K562 (cell line): Measurements from ENCODE around the gene ZNF629. TPM values are rescaled to one million over a fixed set of nuclear protein-coding genes. Genes with fewer than 3 reads are reported as not detected.

Experiments
- FOXM1 ChIP-seq, 2 experiments: fragments of 450-650 bp in 1 of 2; sonication (generic) in 1 of 2; formaldehyde crosslinking in 1 of 2; IDR thresholded peaks; 2 replicates each; pipeline versions ENCODE4 v1.6.1 to v1.9.0; 2017 to 2022; ENCODE audit warnings: low read depth in 2 of 2, mild to moderate bottlenecking in 2 of 2, missing genetic modification reagents in 1 of 2, moderate library complexity in 1 of 2
- HMGN3 ChIP-seq: IDR thresholded peaks from 2 replicates; pipeline ENCODE4 v1.6.1; 2011; ENCODE audit warnings: borderline replicate concordance, low read depth, mild to moderate bottlenecking, mixed read lengths, low read length; ENCODE audit not compliant: insufficient read length; ENCODE audit errors: extremely low read depth
- HNRNPK ChIP-seq: fragments of 200-400 bp; formaldehyde crosslinking; IDR thresholded peaks from one replicate; pipeline ENCODE4 v1.6.1; 2018; ENCODE audit warnings: mild to moderate bottlenecking, low read depth, low read length; ENCODE audit not compliant: poor library complexity, severe bottlenecking
- KAT8 ChIP-seq: fragments of 450-650 bp; IDR thresholded peaks from 2 replicates; pipeline ENCODE4 v1.6.1; 2016; ENCODE audit warnings: low read depth, mild to moderate bottlenecking
- KLF6 ChIP-seq: fragments of 250-450 bp; sonication (Bioruptor Pico); IDR thresholded peaks from 2 replicates; pipeline ENCODE4 v1.4.0; 2020; ENCODE audit warnings: mild to moderate bottlenecking, moderate library complexity, borderline replicate concordance
- NFE2 ChIP-seq: IDR thresholded peaks from 2 replicates; pipeline ENCODE4 v1.6.1; 2014; ENCODE audit warnings: antibody characterized with exemption, low read depth
- NFRKB ChIP-seq: fragments of 450-650 bp; IDR thresholded peaks from 2 replicates; pipeline ENCODE4 v1.6.1; 2016; ENCODE audit warnings: low read depth
- NRF1 ChIP-seq, 2 experiments: fragments of 450-650 bp; IDR thresholded peaks in 1 of 2; conservative IDR thresholded peaks in 1 of 2; 2 replicates each; pipeline ENCODE4 v1.6.1; 2014; ENCODE audit warnings: mild to moderate bottlenecking in 2 of 2
- NUFIP1 ChIP-seq: fragments of 450-650 bp; IDR thresholded peaks from 2 replicates; pipeline ENCODE4 v1.6.1; 2018; ENCODE audit not compliant: partially characterized antibody
- PHF20 ChIP-seq: fragments of 450-650 bp; IDR thresholded peaks from 2 replicates; pipeline ENCODE4 v1.6.1; 2018; ENCODE audit not compliant: partially characterized antibody
- POLR2A ChIP-seq: fragments of 450-650 bp; conservative IDR thresholded peaks from 2 replicates; pipeline ENCODE4 v1.6.1; 2016
- PRPF4 ChIP-seq: fragments of 200-400 bp; formaldehyde crosslinking; IDR thresholded peaks from one replicate; pipeline ENCODE4 v1.6.1; 2017; ENCODE audit warnings: low read length, low read depth, mild to moderate bottlenecking; ENCODE audit not compliant: insufficient read depth, poor library complexity, severe bottlenecking
- RBFOX2 ChIP-seq: fragments of 200-400 bp; formaldehyde crosslinking; IDR thresholded peaks from 2 replicates; pipeline ENCODE4 v1.6.1; 2017; ENCODE audit warnings: low read depth, mild to moderate bottlenecking, low read length, moderate library complexity
- U2AF1 ChIP-seq: fragments of 200-400 bp; formaldehyde crosslinking; optimal IDR thresholded peaks from 2 replicates; pipeline ENCODE3; 2017; ENCODE audit warnings: mild to moderate bottlenecking, low read depth, low read length, moderate library complexity
- XRCC4 ChIP-seq: IDR thresholded peaks from one replicate; pipeline ENCODE4 v1.6.1; 2011; ENCODE audit not compliant: insufficient read depth, insufficient read length; ENCODE audit errors: extremely low read depth
- XRCC5 ChIP-seq: fragments of 200-400 bp; formaldehyde crosslinking; IDR thresholded peaks from 2 replicates; pipeline ENCODE4 v1.6.1; 2017; ENCODE audit warnings: low read depth, mild to moderate bottlenecking, low read length
- ZNF134 ChIP-seq: fragments of 250-450 bp; sonication (Bioruptor Pico); conservative IDR thresholded peaks from 2 replicates; pipeline ENCODE4 v1.4.0; 2020
- ZNF263 ChIP-seq: sonication (generic); formaldehyde crosslinking; IDR thresholded peaks from 2 replicates; pipeline ENCODE4 v1.8.0; 2022; ENCODE audit warnings: mild to moderate bottlenecking, missing genetic modification reagents, borderline replicate concordance
- polyA plus RNA-seq, 8 experiments: library from polyadenylated mRNA; depleted of rRNA in 4 of 8; stranded (reverse) in 5 of 8; unstranded in 3 of 8; fragments of >200 nt; fragmentation: Nextera tagmentation in 2 of 8; fragmentation: Illumina TruSeq in 1 of 8; extraction: Ambion mirVana in 2 of 8; extraction: Trizol in 1 of 8; gene quantifications; 2 replicates each; pipeline versions ENCODE4 v1.2.1 to v1.2.3, GENCODE V29; 2011 to 2014; ENCODE audit warnings: inconsistent platforms in 1 of 8, missing spikeins in 1 of 8
- total RNA-seq, 7 experiments: library from RNA; depleted of rRNA in 6 of 7; stranded (reverse); fragments of >200 nt in 6 of 7; fragmentation: Illumina TruSeq in 2 of 7; extraction: Trizol in 2 of 7; gene quantifications; 2 replicates each; pipeline versions ENCODE4 v1.2.1 to v1.2.3, GENCODE V29; 2011 to 2021; ENCODE audit warnings: low replicate concordance in 1 of 7
- TF ChIP-seq, protein P1 (sequence below): IDR thresholded peaks from 2 replicates; pipeline ENCODE4 v1.6.1; 2011; ENCODE audit warnings: borderline replicate concordance, low read depth, mild to moderate bottlenecking, moderate library complexity, low read length; ENCODE audit not compliant: insufficient read depth, poor library complexity, severe bottlenecking
- TF ChIP-seq, protein P2 (sequence below): fragments of 250-450 bp; sonication (Bioruptor Pico); IDR thresholded peaks from 2 replicates; pipeline ENCODE4 v1.8.0; 2021; ENCODE audit warnings: moderate library complexity, mild to moderate bottlenecking, inconsistent platforms
- TF ChIP-seq, protein P3 (sequence below), 2 experiments: fragments of 450-650 bp; conservative IDR thresholded peaks; 2 replicates each; pipeline ENCODE4 v1.6.1; 2017; ENCODE audit warnings: mild to moderate bottlenecking in 2 of 2, moderate library complexity in 2 of 2

ZNF629 gene
- total and polyA plus RNA-seq, 9 of the 15 experiments (the other 6 are each of a cell fraction or from before 2014, with no cell fraction given): 0.44 to 18.8 (median 7.4) TPM

DNA sequence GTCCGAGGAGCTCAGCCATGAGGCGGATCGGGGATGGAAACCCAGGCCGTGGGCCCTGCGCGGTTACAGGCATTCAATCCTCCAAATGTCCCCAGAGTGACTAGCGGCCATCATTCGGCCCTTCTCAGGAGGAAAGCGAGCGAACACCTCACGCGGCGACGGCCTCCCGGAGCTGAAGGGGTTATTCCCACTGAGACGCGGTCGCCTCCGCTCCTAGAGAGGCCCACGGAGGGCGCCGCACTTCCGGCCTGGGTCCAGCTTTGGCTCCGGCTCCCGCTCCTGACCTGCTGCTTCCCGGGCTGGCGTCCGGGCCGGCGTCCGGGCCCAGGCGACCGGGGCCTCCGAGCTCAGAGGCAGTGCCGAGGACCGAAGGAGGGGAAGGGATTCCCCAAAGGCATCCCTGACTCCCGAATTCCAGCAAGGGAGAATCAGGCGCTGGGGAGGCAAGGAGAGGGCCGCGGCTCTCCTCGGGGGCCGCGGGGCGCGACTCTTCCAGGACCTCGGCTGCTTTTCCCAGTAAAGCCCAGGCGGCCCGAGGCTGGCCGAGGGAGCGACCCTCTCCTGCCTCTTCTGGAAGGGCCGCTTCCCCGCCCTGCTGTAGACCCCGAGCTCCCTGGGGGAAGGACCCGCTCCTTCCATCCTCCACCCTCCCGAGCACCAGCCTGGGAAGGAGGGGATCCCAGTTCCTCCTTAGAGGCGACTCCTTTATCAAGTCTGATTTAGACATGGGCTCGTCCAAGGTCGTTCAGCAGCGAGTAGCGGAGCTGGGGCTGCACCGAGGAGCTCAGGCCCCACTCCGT lies 18.6 kb upstream of the ZNF629 start (continued):
- TF ChIP-seq RBFOX2 (peak; percentile 97), PRPF4 (no peak), FOXM1 (IDR thresholded peaks at IDR 0.05; ENCODE audit: low read depth) (peak; percentile 78), FOXM1 (CRISPR knock-in tag; IDR thresholded peaks at IDR 0.05; ENCODE audit: low read depth) (peak; percentile 78; the same call in 1 of the 2 replicates), KLF6 (CRISPR knock-in tag) (no peak), XRCC4 (no peak), ZNF263 (CRISPR knock-in tag) (peak; percentile 33; the same call in 1 of the 2 replicates), PHF20 (peak; percentile 86), HNRNPK (no peak), NFRKB (peak; percentile 87), NRF1 (conservative IDR thresholded peaks at IDR 0.05 in 1 of 2, IDR thresholded peaks at IDR 0.05 in 1 of 2) (no peak; a peak in 1 of 4 replicates), HMGN3 (peak; percentile 29), XRCC5 (peak; percentile 48; the same call in 1 of the 2 replicates), POLR2A (peak; percentile 88), ZNF134 (CRISPR knock-in tag) (no peak), NFE2 (no peak), KAT8 (no peak), U2AF1 (no peak), NUFIP1 (peak; percentile 49)
- TF ChIP-seq, protein P1, sequence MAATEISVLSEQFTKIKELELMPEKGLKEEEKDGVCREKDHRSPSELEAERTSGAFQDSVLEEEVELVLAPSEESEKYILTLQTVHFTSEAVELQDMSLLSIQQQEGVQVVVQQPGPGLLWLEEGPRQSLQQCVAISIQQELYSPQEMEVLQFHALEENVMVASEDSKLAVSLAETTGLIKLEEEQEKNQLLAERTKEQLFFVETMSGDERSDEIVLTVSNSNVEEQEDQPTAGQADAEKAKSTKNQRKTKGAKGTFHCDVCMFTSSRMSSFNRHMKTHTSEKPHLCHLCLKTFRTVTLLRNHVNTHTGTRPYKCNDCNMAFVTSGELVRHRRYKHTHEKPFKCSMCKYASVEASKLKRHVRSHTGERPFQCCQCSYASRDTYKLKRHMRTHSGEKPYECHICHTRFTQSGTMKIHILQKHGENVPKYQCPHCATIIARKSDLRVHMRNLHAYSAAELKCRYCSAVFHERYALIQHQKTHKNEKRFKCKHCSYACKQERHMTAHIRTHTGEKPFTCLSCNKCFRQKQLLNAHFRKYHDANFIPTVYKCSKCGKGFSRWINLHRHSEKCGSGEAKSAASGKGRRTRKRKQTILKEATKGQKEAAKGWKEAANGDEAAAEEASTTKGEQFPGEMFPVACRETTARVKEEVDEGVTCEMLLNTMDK: peak; percentile 91
- TF ChIP-seq, protein P2, sequence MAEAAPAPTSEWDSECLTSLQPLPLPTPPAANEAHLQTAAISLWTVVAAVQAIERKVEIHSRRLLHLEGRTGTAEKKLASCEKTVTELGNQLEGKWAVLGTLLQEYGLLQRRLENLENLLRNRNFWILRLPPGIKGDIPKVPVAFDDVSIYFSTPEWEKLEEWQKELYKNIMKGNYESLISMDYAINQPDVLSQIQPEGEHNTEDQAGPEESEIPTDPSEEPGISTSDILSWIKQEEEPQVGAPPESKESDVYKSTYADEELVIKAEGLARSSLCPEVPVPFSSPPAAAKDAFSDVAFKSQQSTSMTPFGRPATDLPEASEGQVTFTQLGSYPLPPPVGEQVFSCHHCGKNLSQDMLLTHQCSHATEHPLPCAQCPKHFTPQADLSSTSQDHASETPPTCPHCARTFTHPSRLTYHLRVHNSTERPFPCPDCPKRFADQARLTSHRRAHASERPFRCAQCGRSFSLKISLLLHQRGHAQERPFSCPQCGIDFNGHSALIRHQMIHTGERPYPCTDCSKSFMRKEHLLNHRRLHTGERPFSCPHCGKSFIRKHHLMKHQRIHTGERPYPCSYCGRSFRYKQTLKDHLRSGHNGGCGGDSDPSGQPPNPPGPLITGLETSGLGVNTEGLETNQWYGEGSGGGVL (CRISPR knock-in tag): no peak
- TF ChIP-seq, protein P3, sequence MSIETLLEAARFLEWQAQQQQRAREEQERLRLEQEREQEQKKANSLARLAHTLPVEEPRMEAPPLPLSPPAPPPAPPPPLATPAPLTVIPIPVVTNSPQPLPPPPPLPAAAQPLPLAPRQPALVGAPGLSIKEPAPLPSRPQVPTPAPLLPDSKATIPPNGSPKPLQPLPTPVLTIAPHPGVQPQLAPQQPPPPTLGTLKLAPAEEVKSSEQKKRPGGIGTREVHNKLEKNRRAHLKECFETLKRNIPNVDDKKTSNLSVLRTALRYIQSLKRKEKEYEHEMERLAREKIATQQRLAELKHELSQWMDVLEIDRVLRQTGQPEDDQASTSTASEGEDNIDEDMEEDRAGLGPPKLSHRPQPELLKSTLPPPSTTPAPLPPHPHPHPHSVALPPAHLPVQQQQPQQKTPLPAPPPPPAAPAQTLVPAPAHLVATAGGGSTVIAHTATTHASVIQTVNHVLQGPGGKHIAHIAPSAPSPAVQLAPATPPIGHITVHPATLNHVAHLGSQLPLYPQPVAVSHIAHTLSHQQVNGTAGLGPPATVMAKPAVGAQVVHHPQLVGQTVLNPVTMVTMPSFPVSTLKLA (conservative IDR thresholded peaks at IDR 0.05): peak; percentile 48 to 78; a peak in 3 of 4 replicates
